Measurements from ENCODE around the gene PLEKHS1.

DNA sequence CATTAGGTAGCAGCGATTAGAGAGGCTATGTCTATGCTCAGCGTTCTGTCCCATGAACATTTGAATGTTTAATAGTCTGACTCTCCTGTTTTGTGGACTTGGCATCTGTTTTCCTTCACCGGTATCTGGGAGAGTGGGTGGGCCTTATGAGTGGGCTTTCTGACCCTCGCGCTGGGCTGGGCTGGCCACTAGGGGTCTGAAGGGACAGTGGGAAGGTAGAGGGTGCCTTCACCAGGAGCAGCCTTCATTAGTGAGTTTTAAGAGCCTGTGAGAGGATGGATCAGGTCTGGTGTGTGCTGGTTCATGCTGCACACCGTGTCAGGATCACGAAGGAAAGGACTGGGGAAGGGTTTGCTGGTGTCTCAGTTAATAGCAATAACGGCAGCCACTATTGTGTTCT, 69.0 kb downstream of the PLEKHS1 start:
- TF ChIP-seq BHLHE40 (IDR thresholded peaks at IDR 0.05; ENCODE audit: borderline replicate concordance), result no peak
- no peak for TF ChIP-seq FOXK2 (IDR thresholded peaks at IDR 0.05)
- no peak for TF ChIP-seq SUZ12 (IDR thresholded peaks at IDR 0.05)
- TF ChIP-seq TARDBP (IDR thresholded peaks at IDR 0.05), result no peak

Measured in HEK293T (cell line).